GM12872 (cell line): ENCODE measurements around the gene CHD9.

ENCODE experiments used
- CTCF ChIP-seq: IDR thresholded peaks from 3 replicates; pipeline ENCODE4 v1.5.1; 2011; ENCODE audit warnings: low read depth, mild to moderate bottlenecking, low read length, moderate library complexity; ENCODE audit not compliant: insufficient read depth

CHD9 gene

GRCh38 chr16:53309457-53309856, 254.7 kb downstream of the CHD9 start:
- TF ChIP-seq CTCF, result no peak

GRCh38 chr16:53320992-53321391, 266.2 kb downstream of the CHD9 start:
- no peak for TF ChIP-seq CTCF

- no peak for TF ChIP-seq CTCF
Observed at GRCh38 chr16:53323924-53324323, 269.1 kb downstream of the CHD9 start.

- TF ChIP-seq CTCF, result no peak
Observed at GRCh38 chr16:53334581-53334980, 279.8 kb downstream of the CHD9 start.

DNA sequence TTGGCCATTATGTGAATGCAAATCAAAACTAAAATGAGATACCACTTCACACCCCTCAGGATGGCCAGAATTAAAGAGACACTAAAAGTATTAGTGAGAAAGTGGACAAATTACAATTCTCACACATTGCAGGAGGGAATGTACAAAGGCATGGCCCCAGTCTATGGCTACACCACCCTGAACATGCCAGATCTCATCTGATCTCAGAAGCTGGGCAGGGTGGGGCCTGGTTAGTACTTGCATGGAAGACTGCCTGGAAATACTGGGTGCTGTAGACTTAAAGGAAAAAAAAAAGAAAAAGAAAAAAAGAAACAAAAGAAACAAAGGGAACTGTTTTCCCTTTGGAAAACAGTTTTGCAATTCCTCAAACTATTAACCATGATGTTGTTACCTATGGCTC, 282.5 kb downstream of the CHD9 start:
- TF ChIP-seq CTCF, result no peak

DNA sequence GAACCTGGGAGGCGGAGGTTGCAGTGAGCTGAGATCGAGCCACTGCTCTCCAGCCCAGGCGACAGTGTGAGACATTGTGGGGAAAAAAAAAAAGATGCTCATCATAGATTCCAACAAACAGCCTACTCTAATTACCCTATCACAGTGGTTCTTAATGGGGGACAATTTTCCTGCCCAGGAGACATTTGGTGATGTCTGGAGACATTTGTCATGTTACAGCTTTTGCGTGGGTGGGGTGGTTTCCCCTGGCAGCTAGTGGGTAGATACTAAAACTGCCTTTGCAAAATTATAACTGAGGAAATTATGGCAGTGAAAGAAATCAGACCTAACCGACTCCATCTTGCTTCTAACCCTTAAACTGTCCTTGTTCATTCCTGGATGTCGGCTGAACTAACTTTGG, 287.0 kb downstream of the CHD9 start:
- TF ChIP-seq CTCF, result no peak

- TF ChIP-seq CTCF, result no peak
Observed at GRCh38 chr16:53355064-53355463, 300.3 kb downstream of the CHD9 start.
